ENCODE measurements around the gene ATXN8OS.

DNA sequence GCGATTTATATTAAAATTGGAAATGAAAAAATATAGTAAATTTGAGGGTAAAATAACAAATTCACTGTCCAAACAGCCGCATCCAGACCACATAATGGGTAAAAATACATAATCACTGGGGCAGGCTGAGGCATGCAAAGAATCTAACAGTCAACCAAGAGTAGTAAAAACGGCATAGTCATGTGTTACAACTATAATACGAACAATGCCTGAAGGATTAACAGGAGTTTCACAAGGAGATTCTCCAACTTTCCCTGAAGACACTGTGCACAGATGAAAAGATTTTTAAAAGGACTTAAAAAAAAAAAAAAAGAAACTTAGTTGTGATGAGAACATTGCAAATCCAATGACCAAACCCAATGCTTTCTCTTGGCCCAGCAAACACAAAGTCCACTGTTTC is 20.4 kb upstream of the ATXN8OS start:
- TF ChIP-seq EP300 (IDR thresholded peaks at IDR 0.05) (no peak), RARB (CRISPR knock-in tag; IDR thresholded peaks at IDR 0.05) (no peak), MYC (IDR thresholded peaks at IDR 0.05; ENCODE audit: borderline replicate concordance, low read length) (no peak), SMC3 (IDR thresholded peaks at IDR 0.05) (no peak), CHD2 (IDR thresholded peaks at IDR 0.05; ENCODE audit: low read length, partially characterized antibody) (no peak), RFX5 (IDR thresholded peaks at IDR 0.05) (no peak), KDM1A (IDR thresholded peaks at IDR 0.05; ENCODE audit: low read depth) (no peak), REST (IDR thresholded peaks at IDR 0.05) (no peak), POLR2A (IDR thresholded peaks at IDR 0.05; ENCODE audit: low read length) (no peak), MAFK (IDR thresholded peaks at IDR 0.05; ENCODE audit: partially characterized antibody) (no peak)
- TF ChIP-seq, protein P1, sequence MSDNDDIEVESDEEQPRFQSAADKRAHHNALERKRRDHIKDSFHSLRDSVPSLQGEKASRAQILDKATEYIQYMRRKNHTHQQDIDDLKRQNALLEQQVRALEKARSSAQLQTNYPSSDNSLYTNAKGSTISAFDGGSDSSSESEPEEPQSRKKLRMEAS (IDR thresholded peaks at IDR 0.05), result no peak
- TF ChIP-seq, protein P2, sequence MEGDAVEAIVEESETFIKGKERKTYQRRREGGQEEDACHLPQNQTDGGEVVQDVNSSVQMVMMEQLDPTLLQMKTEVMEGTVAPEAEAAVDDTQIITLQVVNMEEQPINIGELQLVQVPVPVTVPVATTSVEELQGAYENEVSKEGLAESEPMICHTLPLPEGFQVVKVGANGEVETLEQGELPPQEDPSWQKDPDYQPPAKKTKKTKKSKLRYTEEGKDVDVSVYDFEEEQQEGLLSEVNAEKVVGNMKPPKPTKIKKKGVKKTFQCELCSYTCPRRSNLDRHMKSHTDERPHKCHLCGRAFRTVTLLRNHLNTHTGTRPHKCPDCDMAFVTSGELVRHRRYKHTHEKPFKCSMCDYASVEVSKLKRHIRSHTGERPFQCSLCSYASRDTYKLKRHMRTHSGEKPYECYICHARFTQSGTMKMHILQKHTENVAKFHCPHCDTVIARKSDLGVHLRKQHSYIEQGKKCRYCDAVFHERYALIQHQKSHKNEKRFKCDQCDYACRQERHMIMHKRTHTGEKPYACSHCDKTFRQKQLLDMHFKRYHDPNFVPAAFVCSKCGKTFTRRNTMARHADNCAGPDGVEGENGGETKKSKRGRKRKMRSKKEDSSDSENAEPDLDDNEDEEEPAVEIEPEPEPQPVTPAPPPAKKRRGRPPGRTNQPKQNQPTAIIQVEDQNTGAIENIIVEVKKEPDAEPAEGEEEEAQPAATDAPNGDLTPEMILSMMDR (IDR thresholded peaks at IDR 0.05), result no peak

All from A549 (cell line).